ENCODE data around the gene TAL2. TPM values are rescaled to one million over a fixed set of nuclear protein-coding genes. Genes with fewer than 3 reads are reported as not detected.

Gene TAL2
- polyA plus RNA-seq, 1 experiment = 0.13 TPM

DNA sequence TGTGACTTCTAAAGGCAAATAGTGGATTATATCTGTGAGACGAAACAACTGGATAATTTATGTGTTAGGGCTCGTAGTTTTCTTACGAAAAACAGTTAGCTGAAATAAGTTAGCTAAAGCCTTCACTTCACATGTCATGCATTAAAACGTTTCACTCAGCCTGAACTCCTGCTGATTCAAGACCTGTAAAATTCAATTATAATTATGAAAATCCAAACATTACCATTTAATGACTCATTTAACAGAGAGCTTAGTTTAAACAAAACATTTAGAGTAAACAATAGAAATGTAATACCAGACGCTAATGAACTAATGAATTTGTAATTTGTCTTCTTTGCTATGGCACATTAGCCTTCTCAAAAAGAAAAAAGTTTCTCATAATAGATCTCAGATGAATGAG is 1.7 kb downstream of the TAL2 start:
- TF ChIP-seq, protein P1, sequence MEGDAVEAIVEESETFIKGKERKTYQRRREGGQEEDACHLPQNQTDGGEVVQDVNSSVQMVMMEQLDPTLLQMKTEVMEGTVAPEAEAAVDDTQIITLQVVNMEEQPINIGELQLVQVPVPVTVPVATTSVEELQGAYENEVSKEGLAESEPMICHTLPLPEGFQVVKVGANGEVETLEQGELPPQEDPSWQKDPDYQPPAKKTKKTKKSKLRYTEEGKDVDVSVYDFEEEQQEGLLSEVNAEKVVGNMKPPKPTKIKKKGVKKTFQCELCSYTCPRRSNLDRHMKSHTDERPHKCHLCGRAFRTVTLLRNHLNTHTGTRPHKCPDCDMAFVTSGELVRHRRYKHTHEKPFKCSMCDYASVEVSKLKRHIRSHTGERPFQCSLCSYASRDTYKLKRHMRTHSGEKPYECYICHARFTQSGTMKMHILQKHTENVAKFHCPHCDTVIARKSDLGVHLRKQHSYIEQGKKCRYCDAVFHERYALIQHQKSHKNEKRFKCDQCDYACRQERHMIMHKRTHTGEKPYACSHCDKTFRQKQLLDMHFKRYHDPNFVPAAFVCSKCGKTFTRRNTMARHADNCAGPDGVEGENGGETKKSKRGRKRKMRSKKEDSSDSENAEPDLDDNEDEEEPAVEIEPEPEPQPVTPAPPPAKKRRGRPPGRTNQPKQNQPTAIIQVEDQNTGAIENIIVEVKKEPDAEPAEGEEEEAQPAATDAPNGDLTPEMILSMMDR (IDR thresholded peaks at IDR 0.05; ENCODE audit: insufficient read depth, low read depth, low read length) = no peak
- DNase-seq (ENCODE audit: low read depth) = no peak
- ChIA-PET CTCF (no interaction called here), POLR2A (no interaction called here)
- H3K36me3 ChIP-seq (ENCODE audit: control insufficient read depth, insufficient read depth, low read length) = no peaks in the 10 kb centered on the region
- H3K4me3 ChIP-seq (ENCODE audit: low read depth, low read length) = no peak overlapping the region
- no peaks in the 10 kb centered on the region for H3K27me3 ChIP-seq (ENCODE audit: control insufficient read depth, insufficient read depth, low read length)

DNA sequence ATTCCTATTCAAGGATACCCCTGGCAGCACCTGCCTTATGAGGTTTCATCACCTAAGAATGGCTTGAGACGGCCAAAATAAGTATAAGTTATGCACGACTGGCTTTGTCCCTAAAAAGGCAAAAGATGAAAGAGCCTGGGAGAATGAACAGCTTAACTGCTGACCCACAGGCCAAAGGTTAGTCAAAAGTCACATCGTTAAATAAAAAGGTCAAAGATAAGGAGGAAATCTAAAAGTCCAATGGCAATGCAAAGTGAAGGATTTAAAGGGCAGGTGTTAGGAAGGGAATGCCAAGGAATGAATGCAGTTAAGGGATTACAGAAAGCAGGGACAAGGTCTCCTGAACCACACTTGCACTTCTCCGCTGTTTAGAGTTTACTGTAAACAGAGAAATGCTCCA is 5.6 kb downstream of the TAL2 start:
- TF ChIP-seq, protein P1 (IDR thresholded peaks at IDR 0.05; ENCODE audit: insufficient read depth, low read depth, low read length) = no peak
- no peaks in the 10 kb centered on the region for H3K36me3 ChIP-seq (ENCODE audit: control insufficient read depth, insufficient read depth, low read length)
- DNase-seq (ENCODE audit: low read depth) = no peak
- H3K4me3 ChIP-seq (ENCODE audit: low read depth, low read length) = no peak overlapping the region
- H3K27me3 ChIP-seq (ENCODE audit: control insufficient read depth, insufficient read depth, low read length) = no peaks in the 10 kb centered on the region; the same call in 1 of the 2 replicates
- ChIA-PET POLR2A (no interaction called here), CTCF (no interaction called here)

DNA sequence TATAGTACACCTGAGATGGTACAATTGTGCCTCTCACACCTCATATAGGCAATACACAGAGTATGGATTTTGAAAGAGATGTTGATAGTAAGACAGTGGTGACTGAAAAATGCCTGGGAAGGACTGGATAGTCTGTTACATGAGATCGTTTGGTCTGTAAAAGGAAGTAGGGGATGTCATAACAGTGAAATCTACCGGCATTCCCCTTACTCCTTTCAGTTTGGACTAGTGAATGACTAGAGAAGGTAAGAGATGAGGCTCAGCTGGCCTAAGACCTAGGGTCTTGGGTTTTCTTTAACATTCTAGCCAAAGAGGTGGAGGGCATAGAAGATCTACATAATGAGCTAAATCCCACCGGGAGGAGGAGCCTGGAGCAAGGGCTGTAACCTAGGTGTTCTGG is 8.1 kb downstream of the TAL2 start:
- no peaks in the 10 kb centered on the region for H3K36me3 ChIP-seq (ENCODE audit: control insufficient read depth, insufficient read depth, low read length)
- no peak for DNase-seq (ENCODE audit: low read depth)
- ChIA-PET POLR2A (no interaction called here), CTCF (no interaction called here)
- H3K4me3 ChIP-seq (ENCODE audit: low read depth, low read length) = no peak overlapping the region
- H3K27me3 ChIP-seq (ENCODE audit: control insufficient read depth, insufficient read depth, low read length) = no peaks in the 10 kb centered on the region; the same call in 1 of the 2 replicates
- TF ChIP-seq, protein P1 (IDR thresholded peaks at IDR 0.05; ENCODE audit: insufficient read depth, low read depth, low read length) = no peak

DNA sequence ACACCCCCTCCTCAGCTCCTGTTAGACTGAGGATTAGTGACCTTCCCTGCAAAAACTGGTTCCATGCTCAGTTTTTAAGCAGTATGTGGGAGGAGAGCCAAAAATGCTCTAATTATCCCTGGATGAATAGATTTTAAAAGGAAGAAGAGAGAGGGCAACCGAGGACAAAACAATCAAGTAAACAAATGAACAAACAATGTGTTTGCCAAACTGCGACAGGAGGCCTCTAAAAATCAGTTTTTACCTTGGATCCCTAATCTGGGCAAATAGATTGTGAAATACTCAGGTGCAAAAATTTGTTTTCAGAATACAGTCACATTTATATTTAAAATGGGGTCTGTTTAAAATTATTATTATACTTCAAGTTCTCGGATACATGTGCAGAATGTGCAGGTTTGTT is 8.5 kb downstream of the TAL2 start:
- Histone ChIP-seq H3K4me3 (ENCODE audit: low read depth, low read length) (no peak overlapping the region), H3K27me3 (ENCODE audit: control insufficient read depth, insufficient read depth, low read length) (no peaks in the 10 kb centered on the region; the same call in 1 of the 2 replicates), H3K36me3 (ENCODE audit: control insufficient read depth, insufficient read depth, low read length) (no peaks in the 10 kb centered on the region)
- TF ChIP-seq, protein P1 (IDR thresholded peaks at IDR 0.05; ENCODE audit: insufficient read depth, low read depth, low read length) = no peak
- ChIA-PET POLR2A (no interaction called here), CTCF (no interaction called here)
- DNase-seq (ENCODE audit: low read depth) = no peak

DNA sequence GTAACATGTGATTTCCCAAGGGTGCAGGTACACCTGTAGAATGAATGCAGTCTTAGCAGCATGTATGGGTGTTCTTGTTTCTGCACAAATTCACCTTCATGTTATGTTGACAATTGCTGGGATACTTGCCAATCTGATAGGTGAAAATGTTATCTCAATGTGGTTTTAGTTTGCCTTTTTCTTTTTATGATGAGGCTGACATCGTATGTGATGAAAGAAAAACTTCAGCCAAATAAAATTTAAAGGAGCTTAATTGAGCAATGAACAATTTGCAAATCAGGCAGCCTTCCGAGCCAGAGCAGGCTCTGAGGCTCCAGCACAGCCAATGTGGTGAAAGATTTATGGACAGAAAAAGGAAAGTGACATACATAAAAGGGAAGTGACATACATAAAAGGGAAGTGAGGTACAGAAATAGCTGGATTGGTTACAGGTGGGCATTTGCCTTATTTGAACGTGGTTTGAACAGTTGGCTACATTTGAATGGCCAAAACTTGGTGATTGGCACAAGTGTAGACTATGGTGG is 10.5 kb downstream of the TAL2 start:
- Histone ChIP-seq H3K27me3 (ENCODE audit: control insufficient read depth, insufficient read depth, low read length) (no peaks in the 10 kb centered on the region; the same call in 1 of the 2 replicates), H3K4me3 (ENCODE audit: low read depth, low read length) (no peak overlapping the region), H3K36me3 (ENCODE audit: control insufficient read depth, insufficient read depth, low read length) (no peaks in the 10 kb centered on the region)
- ChIA-PET CTCF (no interaction called here), POLR2A (interaction anchor here (0.6 kb wide), 1 partner anchor 72 kb away, joined by 4 read pairs; no protein-coding TSS in a partner anchor)
- TF ChIP-seq, protein P1 (IDR thresholded peaks at IDR 0.05; ENCODE audit: insufficient read depth, low read depth, low read length) = no peak
- no peak for DNase-seq (ENCODE audit: low read depth)

Data from BJ (cell line).